GM23338 (cell line): ENCODE results near the gene CA12. TPM values are rescaled to one million over a fixed set of nuclear protein-coding genes. Genes with fewer than 3 reads are reported as not detected.

Experiments used
- ATAC-seq: fragments of 200-7000 bp; cut with Tn5 transposase; 3 replicates; pipeline ENCODE4 v1.9.1; 2020
- DNase-seq: peaks from one replicate; pipeline ENCODE4 v3.0.0-alpha.2; 2015; ENCODE audit warnings: low spot score
- H2AFZ ChIP-seq: fragments of 200-600 bp; sonication (generic); 2 replicates; pipeline ENCODE4 v1.8.0; 2016; ENCODE audit warnings: antibody characterized with exemption, mild to moderate bottlenecking, moderate library complexity
- H3F3A ChIP-seq: fragments of 200-600 bp; sonication (generic); replicated peaks from 2 replicates; pipeline ENCODE4 v1.8.0; 2017; ENCODE audit warnings: antibody characterized with exemption, mixed run types, low read depth
- H3K27ac ChIP-seq: fragments of 200-600 bp; sonication (generic); 2 replicates; pipeline ENCODE4 v1.6.1; 2016; ENCODE audit warnings: low read depth
- H3K27me3 ChIP-seq: fragments of 200-600 bp; sonication (generic); 2 replicates; pipeline ENCODE4 v1.8.0; 2016; ENCODE audit warnings: mild to moderate bottlenecking, mixed run types, moderate library complexity; ENCODE audit not compliant: insufficient read depth
- H3K36me3 ChIP-seq: fragments of 200-600 bp; sonication (generic); 2 replicates; pipeline ENCODE4 v1.8.0; 2016; ENCODE audit warnings: mild to moderate bottlenecking; ENCODE audit not compliant: insufficient read depth
- H3K4me1 ChIP-seq: fragments of 200-600 bp; sonication (generic); 2 replicates; pipeline ENCODE4 v1.8.0; 2016; ENCODE audit warnings: mild to moderate bottlenecking, moderate library complexity; ENCODE audit not compliant: insufficient read depth
- H3K4me2 ChIP-seq: fragments of 200-600 bp; sonication (generic); 2 replicates; pipeline ENCODE4 v1.7.1; 2017; ENCODE audit warnings: mixed run types
- H3K4me3 ChIP-seq: fragments of 200-600 bp; sonication (generic); 2 replicates; pipeline ENCODE4 v1.6.1; 2016; ENCODE audit warnings: mixed run types
- H3K79me2 ChIP-seq: fragments of 200-600 bp; sonication (generic); replicated peaks from 2 replicates; pipeline ENCODE4 v1.8.0; 2017; ENCODE audit warnings: mild to moderate bottlenecking; ENCODE audit not compliant: insufficient read depth
- H3K9me2 ChIP-seq: fragments of 200-600 bp; sonication (generic); 2 replicates; pipeline ENCODE4 v1.8.0; 2017; ENCODE audit not compliant: insufficient read depth
- H4K20me1 ChIP-seq: fragments of 200-600 bp; sonication (generic); replicated peaks from 2 replicates; pipeline ENCODE4 v1.8.0; 2017; ENCODE audit warnings: mild to moderate bottlenecking; ENCODE audit not compliant: insufficient read depth
- H3K27ac Mint-ChIP-seq: 2 replicates; pipeline ENCODE4 v1.8.0; 2020; ENCODE audit warnings: inconsistent platforms, mild to moderate bottlenecking, moderate library complexity, mixed read lengths
- H3K27me3 Mint-ChIP-seq: 3 replicates; pipeline ENCODE4 v1.8.0; 2022; ENCODE audit warnings: low read depth, mild to moderate bottlenecking, moderate library complexity, mixed read lengths, inconsistent platforms; ENCODE audit not compliant: insufficient read depth, poor library complexity
- H3K36me3 Mint-ChIP-seq: 3 replicates; pipeline ENCODE4 v1.8.0; 2021; ENCODE audit warnings: low read depth, mild to moderate bottlenecking, inconsistent platforms, moderate library complexity, mixed read lengths
- H3K4me1 Mint-ChIP-seq: 3 replicates; pipeline ENCODE4 v1.8.0; 2020; ENCODE audit warnings: mild to moderate bottlenecking, inconsistent platforms, mixed read lengths
- H3K4me3 Mint-ChIP-seq: 3 replicates; pipeline ENCODE4 v1.8.0; 2021; ENCODE audit warnings: moderate library complexity, mild to moderate bottlenecking, inconsistent platforms, mixed read lengths
- H3K9me3 Mint-ChIP-seq: 3 replicates; pipeline ENCODE4 v1.8.0; 2020; ENCODE audit warnings: moderate library complexity, mild to moderate bottlenecking, inconsistent platforms, mixed read lengths
- CTCF ChIP-seq, 2 experiments: fragments of 200-600 bp in 1 of 2; sonication (generic) in 1 of 2; conservative IDR thresholded peaks; 2 replicates each; pipeline versions ENCODE4 v1.5.1 to v1.6.1; 2016 to 2017; ENCODE audit warnings: antibody characterized with exemption in 2 of 2, low read depth in 2 of 2, mild to moderate bottlenecking in 2 of 2, moderate library complexity in 1 of 2
- EZH2 ChIP-seq: fragments of 200-600 bp; sonication (generic); IDR thresholded peaks from one replicate; pipeline ENCODE4 v1.8.0; 2017; ENCODE audit warnings: antibody characterized with exemption, mild to moderate bottlenecking, low read depth; ENCODE audit not compliant: unreplicated experiment
- JUNB ChIP-seq: IDR thresholded peaks from one replicate; pipeline ENCODE4 v1.6.1; 2016; ENCODE audit warnings: antibody characterized with exemption; ENCODE audit not compliant: unreplicated experiment
- NANOG ChIP-seq: IDR thresholded peaks from 2 replicates; pipeline ENCODE4 v1.6.1; 2016; ENCODE audit warnings: antibody characterized with exemption, borderline replicate concordance
- POLR2AphosphoS5 ChIP-seq: IDR thresholded peaks from 2 replicates; pipeline ENCODE4 v1.6.1; 2016; ENCODE audit warnings: antibody characterized with exemption, low read depth
- STAT1 ChIP-seq: IDR thresholded peaks from one replicate; pipeline ENCODE4 v1.6.1; 2016; ENCODE audit warnings: antibody characterized with exemption; ENCODE audit not compliant: unreplicated experiment
- ZNF114 ChIP-seq: fragments of 250-450 bp; sonication (Bioruptor Pico); IDR thresholded peaks from 2 replicates; pipeline ENCODE4 v1.5.0; 2020; ENCODE audit warnings: mild to moderate bottlenecking, moderate library complexity
- ZNF331 ChIP-seq: fragments of 250-450 bp; sonication (Bioruptor Pico); IDR thresholded peaks from 2 replicates; pipeline ENCODE4 v1.5.0; 2020; ENCODE audit warnings: low read depth, mild to moderate bottlenecking, moderate library complexity
- ZNF462 ChIP-seq: fragments of 250-450 bp; sonication (Bioruptor Pico); IDR thresholded peaks from 2 replicates; pipeline ENCODE4 v1.5.0; 2020; ENCODE audit warnings: mild to moderate bottlenecking, moderate library complexity
- polyA plus RNA-seq: library from polyadenylated mRNA; unstranded; fragments of >200 nt; fragmentation: Nextera tagmentation; extraction: Ambion mirVana; gene quantifications from 2 replicates; pipeline ENCODE4 v1.2.1, GENCODE V29; 2016
- total RNA-seq: library from RNA; depleted of rRNA; stranded (reverse); fragments of >200 nt; shearing (Covaris generic); gene quantifications from 2 replicates; pipeline ENCODE4 v1.2.3, GENCODE V29; 2014

Gene CA12
- total and polyA plus RNA-seq, 2 experiments from 2014 or later, result 2.9 to 5.2 TPM

GRCh38 chr15:63408524-63408923 is 26.9 kb upstream of the CA12 start (continued):
- TF ChIP-seq ZNF462 (no peak), JUNB (no peak), EZH2 (no peak), NANOG (no peak)

DNA sequence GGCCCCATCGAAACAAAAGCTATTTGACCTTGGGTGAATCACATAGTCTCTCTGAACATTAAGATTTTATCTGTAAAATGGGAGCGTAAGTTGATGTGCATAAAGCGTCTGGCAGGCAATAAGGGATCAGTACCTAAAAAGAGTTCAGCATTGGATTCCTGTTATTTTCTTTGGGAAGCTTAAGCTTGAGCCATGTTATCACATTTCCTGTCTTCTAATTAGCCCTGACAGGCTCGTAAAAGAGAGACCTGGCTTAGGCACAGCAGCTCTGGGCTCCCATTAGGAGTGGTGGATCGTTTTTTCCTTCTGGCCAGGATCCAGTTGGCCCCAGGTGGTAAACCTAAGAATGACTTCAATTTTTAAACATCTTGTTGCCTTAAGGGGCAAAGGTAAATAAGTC is 26.0 kb upstream of the CA12 start:
- H3K27ac Mint-ChIP-seq, result no peak overlapping the region
- H3F3A ChIP-seq, result no peaks in the 10 kb centered on the region
- H3K27ac ChIP-seq, result no peak overlapping the region
- H3K36me3 ChIP-seq, result no peaks in the 10 kb centered on the region; the same call in 1 of the 2 replicates
- peaks cover 3% of the 10 kb centered on the region for H3K27me3 Mint-ChIP-seq
- no peak overlapping the region for H3K4me2 ChIP-seq
- H3K9me3 Mint-ChIP-seq, result no peaks in the 10 kb centered on the region
- no peaks in the 10 kb centered on the region for H3K27me3 ChIP-seq
- no peak overlapping the region for H3K4me3 ChIP-seq
- ATAC-seq (no peak), DNase-seq (no peak)
- H3K4me1 ChIP-seq, result no peaks in the 10 kb centered on the region
- peaks cover 8% of the 10 kb centered on the region for H3K4me1 Mint-ChIP-seq
- no peaks in the 10 kb centered on the region for H3K36me3 Mint-ChIP-seq
- H4K20me1 ChIP-seq, result no peaks in the 10 kb centered on the region
- no peaks in the 10 kb centered on the region for H3K9me2 ChIP-seq
- H3K4me3 Mint-ChIP-seq, result no peak overlapping the region
- no peaks in the 10 kb centered on the region for H3K79me2 ChIP-seq
- no peak overlapping the region for H2AFZ ChIP-seq
- TF ChIP-seq ZNF331, result no peak
- no peak for TF ChIP-seq STAT1
- no peak for TF ChIP-seq ZNF462
- no peak for TF ChIP-seq POLR2AphosphoS5
- TF ChIP-seq EZH2, result no peak
- TF ChIP-seq ZNF114 (CRISPR knock-in tag), result no peak
- TF ChIP-seq CTCF (conservative IDR thresholded peaks at IDR 0.05; ENCODE audit: low read depth in 2 of 2), result no peak
